ENCODE data around the gene CHPF.

Gene CHPF

GRCh38 chr2:219495531-219496122 is 48.0 kb downstream of the CHPF start:
- peak; percentile 45 for DNase-seq

GRCh38 chr2:219494952-219495530 is 48.6 kb downstream of the CHPF start:
- no peak for DNase-seq

DNA sequence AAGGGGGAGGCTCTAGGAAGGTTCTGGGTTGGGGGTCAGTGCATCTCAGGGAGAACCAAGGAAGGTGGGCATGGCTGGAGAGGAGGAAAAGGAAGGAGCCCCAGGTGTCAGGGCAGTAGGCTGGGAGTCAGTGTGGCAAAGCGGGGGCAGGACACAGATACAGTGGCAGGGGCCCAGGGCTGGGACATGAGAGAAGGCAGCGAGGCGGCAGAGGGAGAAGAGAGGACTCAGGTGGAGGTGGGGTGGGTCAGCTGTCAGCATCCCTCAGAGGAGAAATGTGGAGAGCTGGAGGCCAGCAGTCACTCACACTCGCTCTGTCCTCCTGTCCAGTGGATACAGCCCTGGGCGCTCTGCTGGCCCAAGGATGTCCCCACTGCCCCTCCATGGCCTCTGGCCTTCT is 50.5 kb downstream of the CHPF start:
- DNase-seq, result no peak

DNA sequence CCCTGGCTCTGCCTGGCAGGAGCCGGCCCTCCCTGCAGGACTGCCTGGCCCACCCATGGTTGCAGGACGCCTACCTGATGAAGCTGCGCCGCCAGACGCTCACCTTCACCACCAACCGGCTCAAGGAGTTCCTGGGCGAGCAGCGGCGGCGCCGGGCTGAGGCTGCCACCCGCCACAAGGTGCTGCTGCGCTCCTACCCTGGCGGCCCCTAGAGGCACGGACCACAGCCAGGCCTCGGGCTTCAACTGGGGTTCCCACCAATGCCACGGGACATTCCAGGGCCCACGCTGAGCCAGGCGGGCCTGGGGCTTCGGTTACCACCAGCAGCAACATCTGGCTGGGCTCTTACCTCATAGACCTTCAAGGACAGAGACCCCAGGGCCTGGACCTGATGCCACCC is 51.0 kb downstream of the CHPF start:
- DNase-seq, result no peak

- no peak for DNase-seq
These were observed 52.2 kb downstream of the CHPF start for GRCh38 chr2:219491278-219491963.

GRCh38 chr2:219490600-219491130 is 52.9 kb downstream of the CHPF start:
- no peak for DNase-seq

DNA sequence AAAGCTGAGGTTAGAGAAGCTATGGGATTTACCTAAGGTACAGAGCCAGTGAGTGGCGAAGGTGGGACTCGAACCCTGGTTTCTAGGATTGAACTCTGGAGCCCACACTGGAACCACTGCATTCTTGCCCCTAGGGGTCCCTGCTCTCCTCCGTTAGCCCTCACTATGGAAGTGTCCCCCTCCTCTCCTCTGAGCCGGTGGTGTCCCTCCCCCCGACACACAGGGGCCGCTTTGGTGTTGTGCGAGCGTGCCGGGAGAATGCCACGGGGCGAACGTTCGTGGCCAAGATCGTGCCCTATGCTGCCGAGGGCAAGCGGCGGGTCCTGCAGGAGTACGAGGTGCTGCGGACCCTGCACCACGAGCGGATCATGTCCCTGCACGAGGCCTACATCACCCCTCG is 53.4 kb downstream of the CHPF start:
- DNase-seq, result no peak

- DNase-seq, result no peak
These were observed 54.3 kb downstream of the CHPF start for GRCh38 chr2:219489315-219489714.
